OCI-LY7 (cell line): Measurements from ENCODE around the gene PARP16.

Source experiments
- CTCF ChIP-seq: fragments of 200-600 bp; sonication (generic); conservative IDR thresholded peaks from 2 replicates; pipeline ENCODE4 v1.5.1; 2014; ENCODE audit warnings: mild to moderate bottlenecking, antibody characterized with exemption, low read length, moderate library complexity, mixed read lengths
- EZH2phosphoT487 ChIP-seq: fragments of 200-600 bp; sonication (generic); IDR thresholded peaks from 2 replicates; pipeline ENCODE4 v1.6.1; 2018; ENCODE audit warnings: low read depth, borderline replicate concordance, mild to moderate bottlenecking, mixed run types, antibody characterized with exemption, low read length, moderate library complexity, mixed read lengths

DNA sequence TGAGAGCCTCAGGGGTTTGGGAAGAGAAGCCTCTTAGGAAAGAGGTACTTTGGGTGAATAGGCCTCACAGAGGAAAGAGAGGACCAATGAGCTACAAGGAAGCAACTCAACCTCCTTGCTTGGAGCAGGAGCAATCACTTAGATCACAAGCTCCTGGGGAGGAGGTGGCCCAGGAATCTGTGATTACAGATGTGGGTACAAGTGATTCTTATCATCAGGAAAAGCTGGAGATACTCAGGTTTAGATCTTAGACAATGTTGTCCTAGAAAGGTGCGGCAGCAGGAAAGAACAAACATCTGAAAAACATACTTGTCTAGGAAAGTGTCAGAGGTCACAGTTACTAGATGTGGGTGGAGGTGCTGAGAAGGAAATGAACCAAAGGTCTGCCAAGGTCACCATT is 8.2 kb downstream of the PARP16 start:
- no peak for TF ChIP-seq CTCF
- TF ChIP-seq EZH2phosphoT487: no peak
